MM.1S (cell line): ENCODE results near the gene BAZ1B.

Source experiments
- EZH2 ChIP-seq: fragments of 300-600 bp; sonication (generic); optimal IDR thresholded peaks from 2 replicates; pipeline ENCODE3; 2017; ENCODE audit warnings: low read depth, mild to moderate bottlenecking, antibody characterized with exemption, low read length, mixed read lengths
- TF ChIP-seq, protein P1 (sequence below): fragments of 300-600 bp; sonication (generic); IDR thresholded peaks from 2 replicates; pipeline ENCODE4 v1.5.1; 2016; ENCODE audit warnings: antibody characterized with exemption, low read length, mixed read lengths

DNA sequence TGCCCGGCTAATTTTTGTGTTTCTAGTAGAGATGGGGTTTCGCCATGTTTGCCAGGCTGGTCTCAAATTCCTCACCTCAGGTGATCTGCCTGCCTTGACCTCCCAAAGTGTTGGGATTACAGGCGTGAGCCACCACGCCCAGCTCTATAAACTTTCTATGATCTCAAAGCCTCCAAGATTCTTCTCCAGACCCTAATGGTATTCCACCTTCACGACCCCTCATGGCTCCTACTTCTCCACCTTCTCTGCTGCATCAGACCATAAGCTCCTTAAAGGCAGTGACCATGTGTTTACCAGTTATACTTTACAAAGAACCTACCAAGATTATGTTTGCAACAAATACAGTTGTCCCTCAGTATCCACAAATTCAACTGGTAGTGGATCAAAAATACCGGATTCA, 10.1 kb upstream of the BAZ1B start:
- no peak for TF ChIP-seq EZH2
- TF ChIP-seq, protein P1, sequence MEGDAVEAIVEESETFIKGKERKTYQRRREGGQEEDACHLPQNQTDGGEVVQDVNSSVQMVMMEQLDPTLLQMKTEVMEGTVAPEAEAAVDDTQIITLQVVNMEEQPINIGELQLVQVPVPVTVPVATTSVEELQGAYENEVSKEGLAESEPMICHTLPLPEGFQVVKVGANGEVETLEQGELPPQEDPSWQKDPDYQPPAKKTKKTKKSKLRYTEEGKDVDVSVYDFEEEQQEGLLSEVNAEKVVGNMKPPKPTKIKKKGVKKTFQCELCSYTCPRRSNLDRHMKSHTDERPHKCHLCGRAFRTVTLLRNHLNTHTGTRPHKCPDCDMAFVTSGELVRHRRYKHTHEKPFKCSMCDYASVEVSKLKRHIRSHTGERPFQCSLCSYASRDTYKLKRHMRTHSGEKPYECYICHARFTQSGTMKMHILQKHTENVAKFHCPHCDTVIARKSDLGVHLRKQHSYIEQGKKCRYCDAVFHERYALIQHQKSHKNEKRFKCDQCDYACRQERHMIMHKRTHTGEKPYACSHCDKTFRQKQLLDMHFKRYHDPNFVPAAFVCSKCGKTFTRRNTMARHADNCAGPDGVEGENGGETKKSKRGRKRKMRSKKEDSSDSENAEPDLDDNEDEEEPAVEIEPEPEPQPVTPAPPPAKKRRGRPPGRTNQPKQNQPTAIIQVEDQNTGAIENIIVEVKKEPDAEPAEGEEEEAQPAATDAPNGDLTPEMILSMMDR = no peak
